Placental epithelial cell (primary cell): ENCODE measurements around the gene SLC25A41. TPM values are rescaled to one million over a fixed set of nuclear protein-coding genes. Genes with fewer than 3 reads are reported as not detected.

Source experiments
- small RNA-seq: library from RNA; depleted of rRNA; stranded (forward); fragments of <200 nt; gene quantifications from one replicate; pipeline ENCODE3, GENCODE V24; 2012
- total RNA-seq: library from RNA; depleted of rRNA; stranded (reverse); fragments of >200 nt; gene quantifications from 2 replicates; pipeline ENCODE4 v1.2.3, GENCODE V29; 2012

SLC25A41 gene
- total RNA-seq: not detected in 2 replicates

DNA sequence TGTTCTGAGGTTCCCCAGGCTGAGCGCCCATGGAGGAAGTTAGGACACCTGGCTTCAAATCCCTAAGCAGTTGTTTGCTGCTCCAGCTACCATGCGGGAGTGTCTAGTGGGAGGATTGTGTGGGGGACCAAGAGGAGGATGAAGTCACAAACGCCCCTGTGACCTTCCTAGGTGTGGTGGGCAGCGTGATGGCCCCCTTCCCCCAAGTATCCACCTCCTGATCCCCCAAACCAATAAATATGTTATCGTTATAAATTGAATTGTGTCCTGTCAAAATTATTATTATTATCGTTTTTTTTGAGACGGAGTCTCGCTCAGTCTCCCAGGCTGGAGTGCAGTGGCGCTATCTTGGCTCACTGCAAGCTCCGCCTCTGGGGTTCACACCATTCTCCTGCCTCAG lies at the start of gene SLC25A41:
Gene SLC25A41 (minus strand): TSS at position 101 of the 400 bp plus-strand sequence. CDS start 70 bp downstream, at position 31.

DNA sequence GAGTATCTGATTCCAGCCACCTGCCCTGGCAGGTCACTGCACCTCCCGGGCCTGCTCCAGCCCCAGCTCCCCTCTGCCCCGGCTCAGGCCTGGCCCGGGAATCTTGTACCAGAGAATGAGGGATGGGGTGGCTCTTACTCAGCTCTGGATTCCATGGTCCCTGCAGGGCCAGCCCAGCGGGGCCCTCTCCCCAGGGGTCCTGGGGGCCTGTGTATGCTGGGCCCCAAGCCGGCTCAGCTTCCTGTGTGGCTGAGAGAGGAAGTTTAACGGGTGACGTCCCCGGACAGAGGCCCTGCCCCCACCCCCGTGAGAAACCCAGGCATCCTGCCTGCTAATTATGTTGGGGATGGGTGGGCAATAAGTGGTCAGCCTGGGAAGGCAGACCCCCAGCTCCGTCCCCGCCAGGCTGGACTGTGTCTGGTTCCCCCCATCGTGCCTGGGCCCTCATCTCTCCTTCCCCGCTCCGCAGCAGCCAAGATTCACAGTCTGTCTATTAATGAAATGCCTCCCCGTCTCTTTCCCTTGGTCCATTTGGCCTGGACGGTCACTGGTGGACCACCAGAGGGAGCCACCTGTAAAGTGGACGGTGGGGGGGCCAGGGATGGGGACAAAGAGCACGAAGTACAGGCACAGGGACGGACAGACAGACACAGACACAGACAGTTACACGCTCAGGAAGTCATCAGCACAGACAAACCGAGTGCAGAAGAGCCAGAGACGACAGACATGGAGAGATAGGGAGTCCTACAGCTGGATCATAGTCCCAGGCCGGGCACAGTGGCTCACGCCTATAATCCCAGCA lies 48.2 kb upstream of the SLC25A41 start, which contains the start of gene DENND1C:
Gene DENND1C (minus strand): TSS at position 247 of the 802 bp plus-strand sequence. CDS start 92 bp downstream, at position 155.

GRCh38 chr19:6464070-6464873 lies 30.7 kb upstream of the SLC25A41 start, which contains the start of gene CRB3:
CRB3 (plus strand) TSS chr19:6464271; CDS start chr19:6464702, 431 bp downstream.

DNA sequence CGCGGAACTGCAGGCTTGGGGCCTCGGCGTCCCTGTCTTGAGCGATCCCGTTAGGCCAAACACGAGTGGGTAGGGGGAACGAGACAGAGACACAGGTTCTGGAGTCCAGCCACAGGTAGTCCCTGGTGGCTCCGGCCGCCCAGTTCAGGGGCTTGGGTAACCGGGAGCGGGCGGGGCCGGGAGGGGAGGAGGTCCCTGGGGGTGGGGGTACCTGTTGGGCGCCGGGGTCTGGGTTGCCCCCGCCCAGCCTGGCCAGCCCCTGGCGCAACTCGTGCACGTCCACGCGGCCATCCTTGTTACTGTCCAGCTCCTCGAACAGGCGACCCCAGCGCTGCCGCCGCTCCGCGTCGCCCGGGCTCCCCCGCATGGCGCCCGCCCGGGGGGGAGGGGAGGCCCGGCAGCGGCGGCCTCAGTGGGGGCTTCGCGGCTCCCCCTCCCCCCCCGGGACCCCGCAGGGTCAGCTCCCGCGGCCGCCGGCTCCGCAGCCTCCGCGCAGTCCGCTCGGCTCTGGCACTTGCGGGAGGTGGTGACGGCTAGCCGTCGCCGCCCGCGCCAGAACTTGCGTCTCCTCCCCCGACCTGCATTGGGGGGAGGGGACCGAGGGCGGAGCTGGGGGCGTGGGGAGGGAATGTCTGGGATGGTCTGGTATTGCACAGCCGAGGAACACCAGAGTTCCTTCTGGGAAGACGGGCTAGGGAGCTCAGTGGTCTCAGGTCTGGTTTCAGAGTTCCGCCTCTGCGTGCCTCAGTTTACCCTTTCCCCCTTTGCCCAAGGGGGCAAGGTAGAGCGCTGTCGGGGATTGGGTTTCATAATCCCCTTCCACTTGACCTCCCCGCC lies 25.9 kb upstream of the SLC25A41 start, which contains the start of gene SLC25A23:
Gene SLC25A23 (minus strand): TSS at position 531 of the 837 bp plus-strand sequence. CDS start 164 bp downstream, at position 367.

GRCh38 chr19:6424195-6424938 lies 9.2 kb downstream of the SLC25A41 start, which contains the start of gene KHSRP:
KHSRP (minus strand) TSS chr19:6424811; CDS start chr19:6424701, 110 bp downstream.

GRCh38 chr19:6393074-6393982 lies 40.2 kb downstream of the SLC25A41 start, which contains the start of gene GTF2F1:
GTF2F1 (minus strand) TSS chr19:6393164; CDS start chr19:6392995, 169 bp downstream.

Small RNA genes within 50 kb of the gene (small RNA-seq; reads per million reads assigned to genes)
- not detected for gene MIR6790
- not detected for gene MIR6885

Other genes starting within 250 kb of the SLC25A41 start
- 5.5 and 9.1 TPM in 2 replicates for gene MLLT1, start 153.8 kb downstream of the SLC25A41 start, total RNA-seq
- gene ACER1, start 100.2 kb downstream of the SLC25A41 start, total RNA-seq: 0.11 TPM in 1 of 2 replicates, not detected in the other
- 32.2 and 56.3 TPM in 2 replicates for gene CLPP, start 72.2 kb downstream of the SLC25A41 start, total RNA-seq
- gene ALKBH7, start 61.0 kb downstream of the SLC25A41 start, total RNA-seq: 71.4 and 73.0 TPM in 2 replicates
- gene PSPN, start 57.8 kb downstream of the SLC25A41 start, total RNA-seq: 1.2 and 1.4 TPM in 2 replicates
- gene GTF2F1, start 40.6 kb downstream of the SLC25A41 start, total RNA-seq: 43.7 and 70.3 TPM in 2 replicates
- 79.7 and 92.4 TPM in 2 replicates for gene KHSRP, start 9.0 kb downstream of the SLC25A41 start, total RNA-seq
- 4.7 and 5.4 TPM in 2 replicates for gene SLC25A23, start 26.0 kb upstream of the SLC25A41 start, total RNA-seq
- 0.39 and 0.65 TPM in 2 replicates for gene CRB3, start 30.5 kb upstream of the SLC25A41 start, total RNA-seq
- not detected in 2 replicates for gene DENND1C, start 48.0 kb upstream of the SLC25A41 start, total RNA-seq
- not detected in 2 replicates for gene TUBB4A, start 68.5 kb upstream of the SLC25A41 start, total RNA-seq
- not detected in 2 replicates for gene TNFSF9, start 97.3 kb upstream of the SLC25A41 start, total RNA-seq
- not detected in 2 replicates for gene CD70, start 157.4 kb upstream of the SLC25A41 start, total RNA-seq
- gene TNFSF14, start 236.4 kb upstream of the SLC25A41 start, total RNA-seq: not detected in 2 replicates